K562 (cell line): ENCODE data around the gene CCND3. TPM values are rescaled to one million over a fixed set of nuclear protein-coding genes. Genes with fewer than 3 reads are reported as not detected.
A peak's percentile ranks its signal among the peaks of the same experiment; 100 is the strongest.

Source experiments
- BRD4 ChIP-seq: fragments of 200-600 bp; sonication (generic); IDR thresholded peaks from 2 replicates; pipeline ENCODE4 v1.6.1; 2017; ENCODE audit warnings: inconsistent platforms
- C11orf30 ChIP-seq: fragments of 450-650 bp; IDR thresholded peaks from 2 replicates; pipeline ENCODE4 v1.6.1; 2016; ENCODE audit warnings: low read depth, mild to moderate bottlenecking
- CREB1 ChIP-seq, 2 experiments: sonication (generic) in 1 of 2; formaldehyde crosslinking in 1 of 2; IDR thresholded peaks; 2 replicates each; pipeline versions ENCODE4 v1.6.1 to v1.8.0; 2012 to 2022; ENCODE audit warnings: inconsistent platforms in 1 of 2, mild to moderate bottlenecking in 1 of 2, missing genetic modification reagents in 1 of 2, moderate library complexity in 1 of 2
- CREB5 ChIP-seq: fragments of 250-450 bp; sonication (Bioruptor Pico); IDR thresholded peaks from 2 replicates; pipeline ENCODE4 v1.5.0; 2020; ENCODE audit warnings: mild to moderate bottlenecking
- CTBP1 ChIP-seq: fragments of 450-650 bp; IDR thresholded peaks from 2 replicates; pipeline ENCODE4 v1.6.1; 2016; ENCODE audit warnings: borderline replicate concordance
- HDAC3 ChIP-seq: fragments of 450-650 bp; IDR thresholded peaks from 2 replicates; pipeline ENCODE4 v1.6.1; 2018; ENCODE audit warnings: borderline replicate concordance, mild to moderate bottlenecking, moderate library complexity; ENCODE audit not compliant: partially characterized antibody
- LCOR ChIP-seq: sonication (generic); formaldehyde crosslinking; IDR thresholded peaks from 2 replicates; pipeline ENCODE4 v1.8.0; 2022; ENCODE audit warnings: mild to moderate bottlenecking, missing genetic modification reagents
- NR2C1 ChIP-seq, 2 experiments: fragments of 450-650 bp; IDR thresholded peaks; 2 replicates each; pipeline ENCODE4 v1.6.1; 2017; ENCODE audit warnings: mild to moderate bottlenecking in 2 of 2, antibody characterized with exemption in 1 of 2, inconsistent platforms in 1 of 2, missing compliant biosample characterization in 1 of 2, missing genetic modification characterization in 1 of 2
- NR2C2 ChIP-seq, 2 experiments: fragments of 200-800 bp in 1 of 2; sonication (Bioruptor generic) in 1 of 2; sonication (generic) in 1 of 2; formaldehyde crosslinking in 1 of 2; IDR thresholded peaks; 2 replicates each; pipeline versions ENCODE4 v1.6.1 to v1.8.0; 2016 to 2022; ENCODE audit warnings: mild to moderate bottlenecking in 1 of 2, missing compliant biosample characterization in 1 of 2, missing genetic modification characterization in 1 of 2, missing genetic modification reagents in 1 of 2
- NR4A1 ChIP-seq, 2 experiments: fragments of 250-450 bp in 1 of 2; fragments of 450-650 bp in 1 of 2; sonication (Bioruptor Pico) in 1 of 2; IDR thresholded peaks; 2 replicates each; pipeline versions ENCODE4 v1.4.0 to v1.6.1; 2016 to 2020; ENCODE audit warnings: mild to moderate bottlenecking in 2 of 2, missing compliant biosample characterization in 1 of 2, missing genetic modification characterization in 1 of 2, moderate library complexity in 1 of 2
- PHB ChIP-seq: fragments of 250-450 bp; sonication (Bioruptor Pico); IDR thresholded peaks from 2 replicates; pipeline ENCODE4 v1.5.0; 2021
- POLR2A ChIP-seq: fragments of 450-650 bp; conservative IDR thresholded peaks from 2 replicates; pipeline ENCODE4 v1.6.1; 2016
- RBM25 ChIP-seq: fragments of 200-400 bp; formaldehyde crosslinking; IDR thresholded peaks from 2 replicates; pipeline ENCODE4 v1.6.1; 2018; ENCODE audit warnings: low read length, low read depth, moderate library complexity; ENCODE audit not compliant: severe bottlenecking
- TEAD4 ChIP-seq, 2 experiments: sonication (generic) in 1 of 2; formaldehyde crosslinking in 1 of 2; IDR thresholded peaks; 2 replicates each; pipeline versions ENCODE4 v1.6.1 to v1.8.0; 2012 to 2022; ENCODE audit warnings: borderline replicate concordance in 1 of 2, inconsistent platforms in 1 of 2, low read length in 1 of 2, mild to moderate bottlenecking in 1 of 2, missing genetic modification reagents in 1 of 2
- XRCC5 ChIP-seq: fragments of 200-400 bp; formaldehyde crosslinking; IDR thresholded peaks from 2 replicates; pipeline ENCODE4 v1.6.1; 2017; ENCODE audit warnings: low read depth, mild to moderate bottlenecking, low read length
- ZBTB34 ChIP-seq: fragments of 250-450 bp; sonication (Bioruptor Pico); IDR thresholded peaks from 2 replicates; pipeline ENCODE4 v1.8.0; 2021; ENCODE audit warnings: mild to moderate bottlenecking, moderate library complexity
- ZBTB8A ChIP-seq: fragments of 450-650 bp; IDR thresholded peaks from 2 replicates; pipeline ENCODE4 v1.6.1; 2018; ENCODE audit warnings: mild to moderate bottlenecking, moderate library complexity; ENCODE audit not compliant: partially characterized antibody
- ZKSCAN8 ChIP-seq: fragments of 200-800 bp; sonication (Bioruptor generic); IDR thresholded peaks from 2 replicates; pipeline ENCODE4 v1.6.1; 2016; ENCODE audit warnings: missing genetic modification characterization, missing compliant biosample characterization
- ZNF12 ChIP-seq: sonication (generic); formaldehyde crosslinking; IDR thresholded peaks from 2 replicates; pipeline ENCODE4 v1.4.0; 2020; ENCODE audit warnings: mild to moderate bottlenecking, missing genetic modification reagents
- polyA plus RNA-seq, 8 experiments: library from polyadenylated mRNA; depleted of rRNA in 4 of 8; stranded (reverse) in 5 of 8; unstranded in 3 of 8; fragments of >200 nt; fragmentation: Nextera tagmentation in 2 of 8; fragmentation: Illumina TruSeq in 1 of 8; extraction: Ambion mirVana in 2 of 8; extraction: Trizol in 1 of 8; gene quantifications; 2 replicates each; pipeline versions ENCODE4 v1.2.1 to v1.2.3, GENCODE V29; 2011 to 2014; ENCODE audit warnings: inconsistent platforms in 1 of 8, missing spikeins in 1 of 8
- total RNA-seq, 7 experiments: library from RNA; depleted of rRNA in 6 of 7; stranded (reverse); fragments of >200 nt in 6 of 7; fragmentation: Illumina TruSeq in 2 of 7; extraction: Trizol in 2 of 7; gene quantifications; 2 replicates each; pipeline versions ENCODE4 v1.2.1 to v1.2.3, GENCODE V29; 2011 to 2021; ENCODE audit warnings: low replicate concordance in 1 of 7

Gene CCND3
- total and polyA plus RNA-seq, 9 of the 15 experiments (the other 6 are each of a cell fraction or from before 2014, with no cell fraction given): 21.5 to 204 (median 97.4) TPM

GRCh38 chr6:41939848-41940758 lies 1.5 kb downstream of the CCND3 start (continued):
- TF ChIP-seq CREB5 (CRISPR knock-in tag): no peak
- no peak for TF ChIP-seq CREB1 (IDR thresholded peaks at IDR 0.05)
- no peak for TF ChIP-seq CREB1 (CRISPR knock-in tag; IDR thresholded peaks at IDR 0.05)
- TF ChIP-seq POLR2A: peak; percentile 39; the same call in 1 of the 2 replicates
- TF ChIP-seq NR4A1 (CRISPR knock-in tag; IDR thresholded peaks at IDR 0.05): no peak
- no peak for TF ChIP-seq NR4A1 (tag; IDR thresholded peaks at IDR 0.05)
- no peak for TF ChIP-seq ZBTB34
- no peak for TF ChIP-seq NR2C2 (CRISPR knock-in tag; IDR thresholded peaks at IDR 0.05)
- no peak for TF ChIP-seq NR2C2 (tag; IDR thresholded peaks at IDR 0.05)
- TF ChIP-seq HDAC3: no peak
- no peak for TF ChIP-seq BRD4
- no peak; the same call in 1 of the 2 replicates for TF ChIP-seq TEAD4 (IDR thresholded peaks at IDR 0.05; ENCODE audit: low read length)
- TF ChIP-seq TEAD4 (CRISPR knock-in tag; IDR thresholded peaks at IDR 0.05; ENCODE audit: borderline replicate concordance): no peak
- no peak for TF ChIP-seq XRCC5
- TF ChIP-seq CTBP1: peak; percentile 41; the same call in 1 of the 2 replicates
- no peak for TF ChIP-seq LCOR (CRISPR knock-in tag)
- no peak for TF ChIP-seq ZKSCAN8 (CRISPR knock-in tag)
- TF ChIP-seq NR2C1 (IDR thresholded peaks at IDR 0.05): 0 out of 2 replicates have a peak, but pooled peaks have one; percentile 5
- 0 out of 2 replicates have a peak, but pooled peaks have one; percentile 39 for TF ChIP-seq NR2C1 (tag; IDR thresholded peaks at IDR 0.05)
- TF ChIP-seq ZNF12 (CRISPR knock-in tag): no peak
- TF ChIP-seq PHB (CRISPR knock-in tag): no peak
- TF ChIP-seq RBM25: no peak
- TF ChIP-seq C11orf30: no peak
- TF ChIP-seq ZBTB8A: no peak
